ENCODE data around the gene TNFSF15. TPM values are rescaled to one million over a fixed set of nuclear protein-coding genes. Genes with fewer than 3 reads are reported as not detected.

The TNFSF15 gene
- polyA plus RNA-seq, 3 donors = 0.07 to 1.1 (median 0.11) TPM

- no peaks in the 10 kb centered on the region for H3K9me3 ChIP-seq (replicated peaks in 1 of 2; ENCODE audit: control insufficient read depth in 1 of 2, insufficient read depth in 1 of 2, low read length in 2 of 2)
- no peak overlapping the region for H3K4me3 ChIP-seq (replicated peaks in 1 of 3; ENCODE audit: low read depth in 2 of 3, low read length in 3 of 3)
- no peak overlapping the region for H3K9ac ChIP-seq (ENCODE audit: insufficient read depth, low read length, poor library complexity, severe bottlenecking)
- no peak for DNase-seq
- H4K20me1 ChIP-seq (ENCODE audit: insufficient read depth, low read length) = no peaks in the 10 kb centered on the region
- H3K27ac ChIP-seq (ENCODE audit: low read depth in 1 of 2, low read length in 2 of 2) = no peak overlapping the region
- Mint-ChIP-seq H3K36me3 (peaks cover 0 to 9% of the 10 kb centered on the region in 2 donors), H3K9me3 (peaks cover 0 to 3% (median 0%) of the 10 kb centered on the region in 7 donors), H3K4me3 (no peak overlapping the region), H3K27ac (no peak overlapping the region), H3K4me1 (peaks cover 13% of the 10 kb centered on the region), H3K27me3 (ENCODE audit: low read depth in 3 of 3) (peaks cover 0 to 5% (median 3%) of the 10 kb centered on the region in 3 donors)
- H3K36me3 ChIP-seq (replicated peaks in 1 of 2; ENCODE audit: control insufficient read depth in 1 of 2, insufficient read depth in 2 of 2, low read length in 2 of 2) = no peaks in the 10 kb centered on the region
- intact Hi-C loops (cut with micrococcal nuclease) = no loop called here
- 100% methylated on average over 1 of the region's 2 CpGs for WGBS (ENCODE audit: insufficient coverage)
- no peaks in the 10 kb centered on the region for H3K79me2 ChIP-seq (ENCODE audit: insufficient read depth, low read length)
- H3K4me1 ChIP-seq (ENCODE audit: control insufficient read depth in 1 of 2, insufficient read depth in 2 of 2, low read length in 2 of 2) = peaks cover 0 to 12% of the 10 kb centered on the region in 2 donors
- no peaks in the 10 kb centered on the region for H3K27me3 ChIP-seq (ENCODE audit: control insufficient read depth in 2 of 2, insufficient read depth in 2 of 2, low read length in 2 of 2)
- H2AFZ ChIP-seq (ENCODE audit: insufficient read depth, low read depth, low read length, poor library complexity, severe bottlenecking) = no peak overlapping the region
- no peak overlapping the region for H3K4me2 ChIP-seq (replicated peaks; ENCODE audit: extremely low read depth, low read length, poor library complexity, severe bottlenecking)
- TF ChIP-seq CTCF (IDR thresholded peaks at IDR 0.05) = no peak
Measured at GRCh38 chr9:114798780-114799427, 6.9 kb downstream of the TNFSF15 start.

GRCh38 chr9:114798101-114798500 is 7.7 kb downstream of the TNFSF15 start:
- no peak overlapping the region for H3K4me3 Mint-ChIP-seq
- Histone ChIP-seq H3K36me3 (replicated peaks in 1 of 2; ENCODE audit: control insufficient read depth in 1 of 2, insufficient read depth in 2 of 2, low read length in 2 of 2) (no peaks in the 10 kb centered on the region), H3K27ac (ENCODE audit: low read depth in 1 of 2, low read length in 2 of 2) (no peak overlapping the region), H3K9ac (ENCODE audit: insufficient read depth, low read length, poor library complexity, severe bottlenecking) (no peak overlapping the region), H3K4me2 (replicated peaks; ENCODE audit: extremely low read depth, low read length, poor library complexity, severe bottlenecking) (no peak overlapping the region), H4K20me1 (ENCODE audit: insufficient read depth, low read length) (no peaks in the 10 kb centered on the region), H3K27me3 (ENCODE audit: control insufficient read depth in 2 of 2, insufficient read depth in 2 of 2, low read length in 2 of 2) (no peaks in the 10 kb centered on the region), H3K4me3 (replicated peaks in 1 of 3; ENCODE audit: low read depth in 2 of 3, low read length in 3 of 3) (no peak overlapping the region), H3K79me2 (ENCODE audit: insufficient read depth, low read length) (no peaks in the 10 kb centered on the region), H2AFZ (ENCODE audit: insufficient read depth, low read depth, low read length, poor library complexity, severe bottlenecking) (no peak overlapping the region), H3K4me1 (ENCODE audit: control insufficient read depth in 1 of 2, insufficient read depth in 2 of 2, low read length in 2 of 2) (peaks cover 4 to 12% of the 10 kb centered on the region in 2 donors), H3K9me3 (replicated peaks in 1 of 2; ENCODE audit: control insufficient read depth in 1 of 2, insufficient read depth in 1 of 2, low read length in 2 of 2) (no peaks in the 10 kb centered on the region)
- intact Hi-C loops (cut with micrococcal nuclease) = no loop called here
- peaks cover 0 to 3% (median 0%) of the 10 kb centered on the region in 7 donors for H3K9me3 Mint-ChIP-seq
- peaks cover 0 to 5% of the 10 kb centered on the region in 2 donors for H3K36me3 Mint-ChIP-seq
- H3K27me3 Mint-ChIP-seq (ENCODE audit: low read depth in 3 of 3) = peaks cover 0 to 5% (median 3%) of the 10 kb centered on the region in 3 donors
- WGBS (ENCODE audit: insufficient coverage) = 100% methylated on average over 1 of the region's 1 CpG
- no peak for DNase-seq
- no peak for TF ChIP-seq CTCF (IDR thresholded peaks at IDR 0.05)
- H3K27ac Mint-ChIP-seq = no peak overlapping the region
- peaks cover 14% of the 10 kb centered on the region for H3K4me1 Mint-ChIP-seq

Measured in CD14-positive monocyte (primary cell).